ENCODE data around the gene HERC2. TPM values are rescaled to one million over a fixed set of nuclear protein-coding genes. Genes with fewer than 3 reads are reported as not detected.

The HERC2 gene
- total RNA-seq, 1 donor from 2014 or later = 55.3 TPM

DNA sequence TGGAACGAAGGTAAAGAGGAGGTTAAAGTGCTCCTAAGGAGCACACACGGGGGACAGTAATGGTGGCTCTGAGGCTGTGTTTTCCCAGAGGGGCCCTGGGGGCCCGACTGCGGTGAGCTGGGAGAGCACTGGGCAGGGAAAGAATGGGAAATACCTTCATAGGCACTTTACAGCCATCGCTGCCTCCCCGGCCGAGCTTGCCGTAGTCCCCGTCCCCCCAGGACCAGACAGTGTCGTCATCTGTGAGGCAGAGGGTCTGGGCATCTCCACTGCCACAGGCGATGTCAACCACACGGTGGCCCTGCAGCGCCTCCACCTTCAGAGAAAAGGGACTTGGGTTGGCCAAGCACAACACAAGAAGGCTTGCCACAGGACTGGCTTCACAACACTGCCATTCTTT lies 190.0 kb downstream of the HERC2 start:
- DNase-seq = no peak
- Histone ChIP-seq H3K36me3 (peaks cover 78% of the 10 kb centered on the region), H3K27ac (no peak overlapping the region), H3K4me3 (no peak overlapping the region), H3K27me3 (ENCODE audit: low read depth) (no peaks in the 10 kb centered on the region), H3K9me3 (no peaks in the 10 kb centered on the region), H3K4me1 (peaks cover 3% of the 10 kb centered on the region)
- intact Hi-C loops (cut with DNase I) = no loop called here
- no peak for ATAC-seq
- TF ChIP-seq, protein P1, sequence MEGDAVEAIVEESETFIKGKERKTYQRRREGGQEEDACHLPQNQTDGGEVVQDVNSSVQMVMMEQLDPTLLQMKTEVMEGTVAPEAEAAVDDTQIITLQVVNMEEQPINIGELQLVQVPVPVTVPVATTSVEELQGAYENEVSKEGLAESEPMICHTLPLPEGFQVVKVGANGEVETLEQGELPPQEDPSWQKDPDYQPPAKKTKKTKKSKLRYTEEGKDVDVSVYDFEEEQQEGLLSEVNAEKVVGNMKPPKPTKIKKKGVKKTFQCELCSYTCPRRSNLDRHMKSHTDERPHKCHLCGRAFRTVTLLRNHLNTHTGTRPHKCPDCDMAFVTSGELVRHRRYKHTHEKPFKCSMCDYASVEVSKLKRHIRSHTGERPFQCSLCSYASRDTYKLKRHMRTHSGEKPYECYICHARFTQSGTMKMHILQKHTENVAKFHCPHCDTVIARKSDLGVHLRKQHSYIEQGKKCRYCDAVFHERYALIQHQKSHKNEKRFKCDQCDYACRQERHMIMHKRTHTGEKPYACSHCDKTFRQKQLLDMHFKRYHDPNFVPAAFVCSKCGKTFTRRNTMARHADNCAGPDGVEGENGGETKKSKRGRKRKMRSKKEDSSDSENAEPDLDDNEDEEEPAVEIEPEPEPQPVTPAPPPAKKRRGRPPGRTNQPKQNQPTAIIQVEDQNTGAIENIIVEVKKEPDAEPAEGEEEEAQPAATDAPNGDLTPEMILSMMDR (IDR thresholded peaks at IDR 0.05) = no peak

DNA sequence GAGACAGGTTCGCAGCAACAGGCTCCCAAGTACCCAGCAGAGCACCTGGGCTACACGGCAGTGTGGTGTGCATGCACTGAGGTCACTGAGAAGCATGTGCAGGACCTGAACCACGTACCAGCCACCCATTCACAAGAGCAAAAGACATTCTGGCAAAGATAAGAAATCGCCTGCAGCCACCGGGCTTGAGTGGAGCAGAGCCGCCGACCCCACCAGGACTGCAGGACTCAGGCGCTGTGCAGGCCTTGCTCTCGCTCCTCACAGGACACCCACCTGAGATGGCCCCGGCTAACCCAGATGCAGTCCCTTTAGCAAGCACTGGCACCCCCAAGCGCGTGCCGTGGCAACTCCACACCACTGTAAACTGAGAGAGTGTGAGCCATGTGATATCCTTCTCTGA lies 190.6 kb downstream of the HERC2 start:
- H3K27me3 ChIP-seq (ENCODE audit: low read depth) = no peaks in the 10 kb centered on the region
- TF ChIP-seq, protein P1 (IDR thresholded peaks at IDR 0.05) = no peak
- intact Hi-C loops (cut with DNase I) = no loop called here
- no peak for ATAC-seq
- H3K4me3 ChIP-seq = no peak overlapping the region
- peaks cover 3% of the 10 kb centered on the region for H3K4me1 ChIP-seq
- peaks cover 79% of the 10 kb centered on the region for H3K36me3 ChIP-seq
- DNase-seq = no peak
- no peaks in the 10 kb centered on the region for H3K9me3 ChIP-seq
- no peak overlapping the region for H3K27ac ChIP-seq

DNA sequence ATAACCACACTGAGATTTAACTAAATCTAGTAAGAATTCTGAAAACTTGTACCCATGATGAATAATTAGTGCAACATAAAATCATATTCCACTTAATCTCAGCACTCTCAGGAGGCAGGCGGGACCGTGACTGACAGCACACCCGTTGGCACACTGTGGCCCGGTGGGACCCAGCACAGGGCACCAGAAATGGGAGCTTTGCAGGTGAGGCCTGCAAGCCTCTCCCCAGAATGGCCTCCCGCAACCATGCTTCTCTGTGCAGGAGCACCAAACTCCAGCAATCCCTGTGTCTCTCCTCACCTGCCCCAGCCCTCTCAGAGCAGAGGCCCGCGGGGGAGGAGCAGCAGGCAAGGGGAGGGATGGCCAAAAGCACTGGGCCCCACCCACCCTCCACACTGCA lies 191.3 kb downstream of the HERC2 start:
- no peak overlapping the region for H3K27ac ChIP-seq
- H3K4me3 ChIP-seq = no peak overlapping the region
- intact Hi-C loops (cut with DNase I) = no loop called here
- H3K9me3 ChIP-seq = no peaks in the 10 kb centered on the region
- H3K4me1 ChIP-seq = peaks cover 3% of the 10 kb centered on the region
- no peaks in the 10 kb centered on the region for H3K27me3 ChIP-seq (ENCODE audit: low read depth)
- peaks cover 79% of the 10 kb centered on the region for H3K36me3 ChIP-seq
- TF ChIP-seq, protein P1 (IDR thresholded peaks at IDR 0.05) = no peak
- DNase-seq = no peak
- ATAC-seq = no peak

DNA sequence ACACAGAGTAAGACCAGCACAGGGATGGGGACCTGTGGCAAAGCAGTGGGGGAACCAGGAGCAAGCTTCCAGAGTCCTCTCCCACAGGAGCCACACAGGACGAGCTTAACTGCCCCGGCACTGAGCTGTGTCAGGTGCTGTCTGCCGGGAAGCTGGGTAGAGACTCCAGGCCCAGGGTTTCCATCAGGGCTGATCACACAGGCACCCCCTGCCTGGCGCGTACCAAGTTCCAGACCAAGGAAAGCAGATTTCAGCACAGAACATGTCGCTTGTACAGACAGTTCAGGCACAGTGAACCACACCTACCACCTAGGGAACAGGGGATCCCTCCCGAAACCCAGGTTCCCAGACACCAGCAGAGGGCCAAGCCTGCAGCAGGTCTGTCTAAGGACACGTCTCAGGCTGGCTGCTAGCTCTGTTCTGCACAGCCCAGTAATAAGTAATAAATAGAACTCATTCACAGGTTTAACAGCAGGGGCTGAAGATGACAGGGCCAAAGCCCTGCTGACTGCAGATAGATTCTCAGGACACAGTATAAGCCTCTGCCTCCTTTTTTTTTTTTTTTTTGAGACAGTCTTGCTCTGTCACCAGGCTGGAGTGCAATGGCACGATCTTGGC lies 192.6 kb downstream of the HERC2 start:
- TF ChIP-seq, protein P1 (IDR thresholded peaks at IDR 0.05) = no peak
- Histone ChIP-seq H3K9me3 (no peaks in the 10 kb centered on the region), H3K4me1 (peaks cover 3% of the 10 kb centered on the region), H3K27ac (no peak overlapping the region), H3K4me3 (no peak overlapping the region), H3K27me3 (ENCODE audit: low read depth) (no peaks in the 10 kb centered on the region), H3K36me3 (peaks cover 78% of the 10 kb centered on the region)
- ATAC-seq (no peak), DNase-seq (no peak)
- intact Hi-C loops (cut with DNase I) = no loop called here

DNA sequence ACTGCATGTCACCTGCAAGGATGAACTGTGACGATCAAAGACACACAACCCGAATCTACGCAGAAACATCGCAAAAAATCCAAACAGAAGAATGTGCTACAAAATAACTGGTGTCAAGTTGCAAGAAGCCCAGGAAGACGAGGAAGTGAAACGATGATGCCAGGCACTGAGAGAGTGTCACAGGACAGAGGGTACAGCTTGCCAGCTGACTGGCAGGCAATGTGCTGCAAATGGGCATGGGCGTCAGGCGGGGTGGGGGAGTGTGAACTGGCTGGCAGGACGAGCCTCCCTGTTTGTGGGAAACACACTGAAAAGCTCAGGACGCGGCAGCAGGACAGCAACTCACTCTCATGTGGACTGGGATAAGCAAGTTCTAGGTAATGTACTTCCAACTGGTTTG lies 193.9 kb downstream of the HERC2 start:
- intact Hi-C loops (cut with DNase I) = no loop called here
- Histone ChIP-seq H3K9me3 (no peaks in the 10 kb centered on the region), H3K4me1 (no peaks in the 10 kb centered on the region), H3K36me3 (peaks cover 82% of the 10 kb centered on the region), H3K27me3 (ENCODE audit: low read depth) (no peaks in the 10 kb centered on the region), H3K4me3 (no peak overlapping the region), H3K27ac (no peak overlapping the region)
- TF ChIP-seq, protein P1 (IDR thresholded peaks at IDR 0.05) = no peak
- ATAC-seq = peak; percentile 51
- DNase-seq = peak; percentile 70
